GM23248 (cell line): ENCODE results near the gene MVB12B.

Experiments
- EZH2 ChIP-seq: fragments of 200-600 bp; sonication (generic); IDR thresholded peaks from 2 replicates; pipeline ENCODE4 v1.6.1; 2018; ENCODE audit warnings: antibody characterized with exemption, mild to moderate bottlenecking; ENCODE audit not compliant: insufficient read depth, poor library complexity, severe bottlenecking
- EZH2phosphoT487 ChIP-seq: fragments of 200-600 bp; sonication (generic); IDR thresholded peaks from 2 replicates; pipeline ENCODE4 v1.6.1; 2018; ENCODE audit warnings: antibody characterized with exemption, moderate library complexity, mild to moderate bottlenecking, low read depth; ENCODE audit not compliant: insufficient read depth

DNA sequence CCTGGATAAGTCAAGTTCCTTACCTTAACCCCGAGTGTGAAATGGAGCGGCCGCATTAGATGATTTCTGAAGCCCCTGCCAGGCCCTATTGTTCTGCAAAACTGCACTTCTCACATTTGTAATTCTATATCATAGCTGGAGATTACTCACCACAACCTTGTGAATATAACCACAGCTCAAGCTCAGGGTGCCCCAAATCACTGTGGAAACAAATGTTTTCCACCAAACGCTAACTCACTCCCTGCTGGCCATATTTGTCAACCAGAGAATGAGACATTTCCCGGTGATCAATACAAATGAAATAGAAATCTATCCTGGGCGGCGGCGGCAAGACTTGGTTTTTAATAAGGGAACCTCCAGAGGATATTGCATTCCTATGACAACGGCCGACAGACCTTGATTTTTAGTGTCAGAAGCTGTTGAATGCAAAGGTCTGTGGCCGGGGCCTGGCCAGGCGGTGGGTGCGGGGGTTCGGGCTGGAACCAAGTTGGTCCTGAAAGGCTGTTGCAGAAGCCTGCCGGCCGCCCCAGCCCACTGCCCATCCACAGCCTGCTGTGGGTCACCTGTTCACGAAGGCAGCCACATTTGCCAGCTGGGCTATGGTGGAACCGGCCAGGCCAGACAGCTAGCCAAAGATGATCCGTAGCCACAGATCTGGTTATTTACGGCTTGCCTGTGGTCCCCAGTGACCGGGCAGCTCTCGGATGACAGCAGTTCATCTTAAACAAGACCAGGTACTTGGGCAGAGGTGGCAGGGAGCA lies 193.2 kb downstream of the MVB12B start:
- TF ChIP-seq EZH2phosphoT487 (no peak), EZH2 (no peak)
